ENCODE results near the gene TEX29. TPM values are rescaled to one million over a fixed set of nuclear protein-coding genes. Genes with fewer than 3 reads are reported as not detected.

Gene TEX29
- total RNA-seq, 1 donor from 2014 or later: 0.85 TPM

GRCh38 chr13:111343186-111343805 lies 22.9 kb downstream of the TEX29 start:
- DNase-seq: no peak

DNA sequence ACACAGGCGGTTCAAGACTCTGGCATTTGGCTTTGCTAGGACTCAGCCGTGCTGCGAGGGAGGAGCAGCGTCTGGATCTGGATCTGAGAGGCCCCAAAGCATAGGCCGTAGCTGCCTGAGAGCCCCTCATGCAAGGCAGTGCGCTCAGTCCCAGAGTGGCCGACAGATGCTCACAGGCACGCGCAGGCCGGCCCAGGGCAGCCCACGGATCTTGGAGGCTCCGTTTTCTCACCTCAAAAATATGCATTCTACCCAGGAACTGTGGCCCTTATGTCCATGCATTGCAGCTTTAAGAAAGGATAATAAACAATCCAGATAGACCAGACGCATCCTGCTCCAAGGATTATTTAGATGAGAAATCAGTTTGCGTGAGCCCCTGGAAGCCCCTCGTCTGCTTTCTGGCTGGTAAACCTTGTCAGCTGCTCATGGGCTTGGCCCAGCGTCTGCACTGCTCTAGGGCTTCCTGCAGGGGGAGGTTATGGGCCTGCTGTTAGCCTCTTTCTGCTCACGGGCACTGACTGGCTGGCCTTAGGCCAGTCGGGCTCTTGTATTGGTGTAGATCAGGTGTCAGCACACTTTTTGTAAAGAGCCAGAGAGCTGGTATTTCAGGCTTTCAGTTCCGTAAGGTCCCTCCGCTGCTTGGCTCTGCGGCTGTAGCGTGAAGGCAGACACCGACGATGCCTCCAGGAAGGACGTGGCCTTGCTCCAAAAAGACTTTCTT lies 24.2 kb downstream of the TEX29 start:
- peak; percentile 6 for DNase-seq

- no peak for DNase-seq
Measured at GRCh38 chr13:111345682-111346081, 25.2 kb downstream of the TEX29 start.

GRCh38 chr13:111346101-111346680 lies 25.7 kb downstream of the TEX29 start:
- no peak for DNase-seq

GRCh38 chr13:111347438-111347837 lies 27.0 kb downstream of the TEX29 start:
- DNase-seq: no peak

GRCh38 chr13:111353508-111353907 lies 33.1 kb downstream of the TEX29 start:
- no peak for DNase-seq

DNA sequence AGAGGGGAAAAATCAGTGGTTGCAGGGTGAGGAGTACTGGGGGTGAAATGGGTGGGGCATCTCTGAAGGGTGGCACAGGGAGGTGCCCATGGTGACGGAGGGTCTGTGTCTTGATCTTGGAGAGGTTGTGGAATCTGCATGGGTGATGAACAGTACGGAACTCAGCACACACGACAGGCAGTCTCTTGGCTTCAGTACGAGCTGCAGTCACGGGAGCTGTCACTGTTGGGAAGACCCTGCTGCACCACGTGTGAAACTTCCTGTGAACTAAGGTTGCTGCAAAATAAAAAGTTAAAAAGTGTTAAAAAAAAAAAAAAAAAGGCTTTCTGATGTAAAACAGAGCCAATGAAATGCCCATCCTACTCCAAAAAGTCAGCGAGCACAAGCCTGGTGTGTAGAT lies 34.3 kb downstream of the TEX29 start:
- DNase-seq: no peak

DNA sequence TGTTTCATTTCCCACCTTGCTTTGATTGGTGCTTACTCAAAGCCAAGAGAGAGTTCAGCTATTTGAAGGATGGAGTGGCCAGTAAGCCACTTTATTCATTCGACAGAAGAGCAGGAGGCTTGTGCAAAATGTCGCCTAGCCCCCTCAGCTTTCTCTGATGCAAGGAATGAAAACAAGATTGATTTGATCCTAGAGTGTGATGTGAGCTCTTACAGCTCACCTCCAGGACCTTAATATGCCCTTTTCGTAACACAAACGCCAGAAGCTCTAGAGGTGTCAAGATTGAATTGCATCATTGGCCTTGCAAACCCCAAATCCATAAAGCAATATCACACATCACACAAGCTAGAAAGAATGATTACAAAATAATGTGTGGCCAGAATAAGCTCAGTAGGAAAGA lies 36.4 kb downstream of the TEX29 start:
- no peak for DNase-seq

GRCh38 chr13:111359237-111359915 lies 38.9 kb downstream of the TEX29 start:
- DNase-seq: no peak

- DNase-seq: no peak
Measured at GRCh38 chr13:111359930-111360329, 39.5 kb downstream of the TEX29 start.

DNA sequence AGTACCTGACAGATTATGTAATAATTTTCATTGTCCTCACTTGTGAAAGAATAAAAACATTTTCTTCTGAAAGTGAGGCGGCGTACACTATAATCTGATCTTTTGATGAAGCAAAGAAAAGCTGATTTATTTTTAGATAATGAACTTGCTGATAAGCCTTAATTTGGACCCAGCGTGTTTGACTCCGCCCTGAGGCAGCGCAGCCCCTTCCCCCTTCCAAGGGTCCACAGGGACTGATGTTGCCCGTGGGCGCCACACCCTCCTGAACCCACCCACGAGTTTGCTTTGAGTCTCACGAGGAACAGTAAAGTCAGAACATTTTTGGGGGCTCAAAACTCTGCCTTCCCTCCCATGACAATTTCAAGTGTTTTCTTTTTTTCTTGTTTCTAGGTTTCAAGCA lies 40.0 kb downstream of the TEX29 start:
- no peak for DNase-seq

DNA sequence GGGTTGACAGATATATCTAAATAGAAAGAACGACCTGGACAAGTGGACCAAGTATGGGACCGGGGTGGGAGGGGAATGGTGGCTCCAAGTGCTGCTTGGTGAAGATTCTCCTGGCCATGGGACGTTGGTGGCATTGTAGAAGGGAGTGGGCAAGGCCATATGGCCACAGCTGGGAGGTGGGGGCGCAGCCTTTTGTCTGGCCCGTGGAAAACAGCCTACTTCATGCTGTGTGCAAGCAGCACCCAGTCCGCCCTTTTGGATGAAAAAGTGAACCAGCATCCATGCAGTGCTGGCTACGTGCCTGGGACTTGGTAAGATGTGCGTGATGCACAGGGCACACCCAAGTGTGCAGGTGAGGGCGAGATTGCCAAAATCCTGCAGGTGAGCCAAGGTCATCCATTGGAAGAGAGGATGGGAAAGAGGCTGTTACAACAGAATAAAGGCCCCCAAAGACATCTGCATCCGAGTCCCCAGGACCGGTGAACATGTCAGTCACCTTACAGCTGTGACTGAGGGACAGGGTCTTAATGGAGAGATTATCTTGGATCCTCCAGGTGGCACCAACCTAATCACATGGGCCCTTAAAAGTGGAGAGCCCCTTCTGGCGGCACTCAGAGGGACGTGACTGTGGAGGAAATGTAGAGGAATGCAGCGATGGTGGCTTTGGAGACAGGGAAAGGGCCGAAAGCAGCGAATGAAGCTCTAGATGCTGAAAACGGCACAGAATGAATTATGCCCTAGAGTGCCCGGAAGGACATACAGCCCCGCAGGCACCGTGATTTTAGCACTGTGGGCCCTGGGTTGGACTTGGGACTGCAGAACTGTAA lies 40.8 kb downstream of the TEX29 start:
- no peak for DNase-seq

GRCh38 chr13:111361873-111362648 lies 41.6 kb downstream of the TEX29 start:
- DNase-seq: no peak

DNA sequence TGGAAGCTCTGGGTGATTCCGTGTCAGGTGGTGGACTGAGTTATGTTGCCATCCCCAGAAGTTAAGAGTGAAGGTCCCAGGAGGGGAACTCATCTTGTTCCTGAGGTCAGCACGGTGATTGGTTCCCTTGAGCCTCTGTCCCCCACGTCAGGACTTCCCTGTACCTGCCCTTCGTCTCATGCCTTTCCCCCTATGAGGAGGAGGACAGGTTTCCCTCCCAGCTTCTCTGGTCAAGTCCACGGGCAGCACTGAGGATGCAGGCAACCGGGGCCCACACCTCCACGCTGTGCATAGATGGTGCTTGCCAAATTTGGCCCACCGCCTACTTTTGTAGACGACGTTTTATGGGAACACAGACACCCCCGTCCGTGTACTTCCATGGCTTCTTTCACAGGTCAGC lies 42.7 kb downstream of the TEX29 start:
- no peak for DNase-seq

- DNase-seq: no peak
Measured at GRCh38 chr13:111363591-111363990, 43.1 kb downstream of the TEX29 start.

DNA sequence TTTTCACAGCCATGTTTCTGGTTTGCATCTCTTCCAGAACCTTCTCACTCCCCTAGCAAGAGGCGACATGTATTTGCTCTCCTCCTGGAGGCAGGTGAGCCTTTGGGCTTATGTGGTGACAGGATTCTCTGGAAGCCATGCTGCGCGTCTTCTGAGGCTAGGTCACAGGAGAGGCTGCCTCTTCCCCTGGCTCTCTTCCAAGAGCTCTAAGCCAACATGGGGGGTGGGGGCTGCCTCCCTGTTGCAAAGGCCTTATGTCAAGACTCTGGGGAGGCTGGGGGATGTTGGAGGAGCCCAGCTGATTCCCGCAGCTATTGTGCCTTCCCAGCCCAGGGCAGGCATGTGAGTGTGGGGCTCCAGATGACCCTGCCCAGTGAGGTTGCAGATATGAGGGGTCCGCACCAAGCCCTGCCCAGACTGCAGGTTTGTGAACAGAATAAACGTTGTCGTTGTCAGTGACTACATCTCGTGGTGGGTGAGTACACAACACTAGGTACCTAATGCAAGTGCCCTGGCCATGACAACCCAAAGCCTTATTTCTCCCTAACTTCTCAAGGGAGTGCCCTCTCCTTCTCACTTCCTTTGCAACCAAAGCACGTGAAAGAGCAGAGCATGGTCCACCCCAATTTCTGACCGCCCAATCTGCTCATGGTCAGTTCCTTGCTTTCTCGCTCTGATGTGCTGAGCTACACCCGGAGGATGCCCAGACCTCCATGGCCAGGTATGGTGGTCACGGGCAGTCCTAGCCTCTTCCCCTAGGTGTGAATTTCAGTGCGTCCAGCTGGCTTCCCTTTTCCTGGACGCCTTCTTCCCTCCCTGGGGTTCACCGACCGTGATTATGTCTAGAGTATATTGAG lies 44.9 kb downstream of the TEX29 start:
- no peak for DNase-seq

GRCh38 chr13:111367340-111367739 lies 46.9 kb downstream of the TEX29 start:
- DNase-seq: no peak

DNA sequence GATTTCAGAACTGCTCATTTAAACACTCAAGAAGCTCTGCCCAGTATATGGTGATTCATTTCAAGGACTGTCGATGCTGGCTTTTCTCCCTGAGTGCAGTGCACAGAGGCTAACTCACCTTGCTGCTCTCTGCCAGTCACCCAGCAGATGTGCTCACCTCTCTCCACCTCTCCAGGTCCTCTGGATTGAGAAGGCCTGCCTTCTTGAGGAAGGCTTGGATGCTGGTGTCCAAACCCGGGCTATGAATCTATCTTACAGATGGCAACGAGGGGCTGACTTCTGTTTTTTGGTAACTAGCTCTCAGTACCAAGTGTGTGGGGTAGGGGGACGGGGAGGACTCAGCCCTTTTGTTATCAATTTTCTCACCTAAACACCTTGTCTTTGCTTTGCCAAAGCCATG lies 47.6 kb downstream of the TEX29 start:
- DNase-seq: no peak

GRCh38 chr13:111370147-111370546 lies 49.7 kb downstream of the TEX29 start:
- no peak for DNase-seq

GRCh38 chr13:111370570-111371535 lies 50.4 kb downstream of the TEX29 start:
- DNase-seq: no peak
